ENCODE data around the gene TMEM169. TPM values are rescaled to one million over a fixed set of nuclear protein-coding genes. Genes with fewer than 3 reads are reported as not detected.

The TMEM169 gene
- total and polyA plus RNA-seq, 10 of the 15 experiments (the other 5 are each of a cell fraction or from before 2014, with no cell fraction given), result 0.23 to 3.2 (median 2.3) TPM

- no peak for FAIRE-seq
- CTCF ChIA-PET, result interaction anchor here (1.1 to 1.8 kb wide), 5 partner anchors 11 to 95 kb away, joined by 3 to 6 read pairs (median 5); partner anchors contain the start of gene XRCC5
- Histone ChIP-seq H3K27me3 (replicated peaks in 1 of 2; ENCODE audit: control insufficient read depth in 2 of 2, insufficient read depth in 2 of 2, low read length in 1 of 2) (no peaks in the 10 kb centered on the region), H3K9me3 (replicated peaks; ENCODE audit: control insufficient read depth, insufficient read depth, low read length) (no peaks in the 10 kb centered on the region), H2AFZ (ENCODE audit: control insufficient read depth, low read depth, low read length) (no peak overlapping the region), H4K20me1 (ENCODE audit: control insufficient read depth, insufficient read depth) (no peaks in the 10 kb centered on the region), H3K27ac (ENCODE audit: control insufficient read depth, insufficient read depth) (no peak overlapping the region), H3K9ac (ENCODE audit: control insufficient read depth, insufficient read depth, low read length) (no peak overlapping the region), H3K36me3 (ENCODE audit: control insufficient read depth in 2 of 2, insufficient read depth in 2 of 2, low read length in 1 of 2) (0 out of 4 replicates have a peak, but pooled peaks cover 0 to 9% of the 10 kb centered on the region in 2 experiments), H3K79me2 (ENCODE audit: control insufficient read depth, insufficient read depth, low read length) (no peaks in the 10 kb centered on the region), H3K4me3 (no peak overlapping the region), H3K4me2 (ENCODE audit: control insufficient read depth, insufficient read depth) (no peak overlapping the region), H3K4me1 (ENCODE audit: control insufficient read depth, insufficient read depth, low read length) (no peaks in the 10 kb centered on the region)
- 63% methylated on average over 1 of the region's 1 CpG for WGBS (ENCODE audit: insufficient coverage, insufficient replicate concordance, low lambda C conversion rate, missing lambda C conversion rate)
- no peak for DNase-seq (ENCODE audit: low read depth, low spot score)
- SMC1A ChIA-PET (ENCODE audit: uncharacterized antibody, unreplicated experiment), result interaction anchor here (0.6 to 1.3 kb wide), 4 partner anchors 43 to 119 kb away, joined by 3 to 6 read pairs (median 4); no protein-coding TSS in a partner anchor
- RAD21 ChIA-PET (ENCODE audit: unreplicated experiment), result interaction anchor here (0.6 to 1.1 kb wide), 4 partner anchors 49 to 218 kb away, joined by 3 read pairs; no protein-coding TSS in a partner anchor
- ATAC-seq, result no peak
- no peak for TF ChIP-seq MYB (IDR thresholded peaks at IDR 0.05; ENCODE audit: borderline replicate concordance, low read depth, low read length)
- TF ChIP-seq, protein P1, sequence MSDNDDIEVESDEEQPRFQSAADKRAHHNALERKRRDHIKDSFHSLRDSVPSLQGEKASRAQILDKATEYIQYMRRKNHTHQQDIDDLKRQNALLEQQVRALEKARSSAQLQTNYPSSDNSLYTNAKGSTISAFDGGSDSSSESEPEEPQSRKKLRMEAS (IDR thresholded peaks at IDR 0.05; ENCODE audit: low read depth, low read length), result no peak
- BruUV-seq (replicated peaks), result no TSS peak
- intact Hi-C loops (cut with micrococcal nuclease; ENCODE audit: unreplicated experiment) (no loop called here), in situ Hi-C loops (cut with MboI) (no loop called here)
- POLR2A ChIA-PET, result interaction anchor here (0.6 to 1.7 kb wide), 3 partner anchors 16 to 39 kb away, joined by 3 to 6 read pairs (median 6); partner anchors contain the start of genes PECR and TMEM169
These were observed 17.1 kb upstream of the TMEM169 start for GRCh38 chr2:216064665-216065064.

DNA sequence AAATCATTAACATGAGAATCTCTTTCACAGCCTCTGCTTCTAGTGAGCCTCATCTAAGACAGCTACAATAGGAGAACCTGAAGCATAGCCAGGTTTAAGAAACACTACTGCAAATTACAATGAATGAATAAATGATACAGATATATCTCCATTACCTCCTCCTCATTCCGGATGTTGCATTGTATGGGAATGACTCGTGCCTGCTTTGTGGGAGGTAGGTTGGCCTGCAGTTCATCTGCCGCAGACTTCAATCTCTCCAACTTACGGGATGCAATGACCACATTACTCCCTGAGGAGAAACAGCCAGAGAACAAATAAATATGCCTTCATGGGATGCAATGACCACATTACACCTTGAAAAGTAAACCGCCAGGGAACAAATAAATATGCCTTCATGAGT lies 15.5 kb upstream of the TMEM169 start:
- ChIA-PET CTCF (interaction anchor here (1.0 to 1.3 kb wide), 2 partner anchors 18 to 32 kb away, joined by 3 read pairs; no protein-coding TSS in a partner anchor), POLR2A (interaction anchor here (0.5 to 0.6 kb wide), 2 partner anchors 31 to 143 kb away, joined by 3 read pairs; no protein-coding TSS in a partner anchor), SMC1A (ENCODE audit: uncharacterized antibody, unreplicated experiment) (interaction anchor here (1.4 to 1.8 kb wide), 2 partner anchors 32 to 44 kb away, joined by 3 to 7 read pairs; no protein-coding TSS in a partner anchor), RAD21 (ENCODE audit: unreplicated experiment) (no interaction called here)
- no peaks in the 10 kb centered on the region for H3K9me3 ChIP-seq (replicated peaks; ENCODE audit: control insufficient read depth, insufficient read depth, low read length)
- intact Hi-C loops (cut with micrococcal nuclease; ENCODE audit: unreplicated experiment), result no loop called here
- H3K27ac ChIP-seq (ENCODE audit: control insufficient read depth, insufficient read depth), result no peak overlapping the region
- no peaks in the 10 kb centered on the region for H3K27me3 ChIP-seq (replicated peaks in 1 of 2; ENCODE audit: control insufficient read depth in 2 of 2, insufficient read depth in 2 of 2, low read length in 1 of 2)
- DNase-seq (ENCODE audit: low read depth, low spot score), result no peak
- BruUV-seq (replicated peaks), result no TSS peak
- no peak overlapping the region for H2AFZ ChIP-seq (ENCODE audit: control insufficient read depth, low read depth, low read length)
- no peak overlapping the region for H3K4me3 ChIP-seq
- no peak for FAIRE-seq
- H3K9ac ChIP-seq (ENCODE audit: control insufficient read depth, insufficient read depth, low read length), result no peak overlapping the region
- no peaks in the 10 kb centered on the region for H3K4me1 ChIP-seq (ENCODE audit: control insufficient read depth, insufficient read depth, low read length)
- no peaks in the 10 kb centered on the region for H3K79me2 ChIP-seq (ENCODE audit: control insufficient read depth, insufficient read depth, low read length)
- H3K4me2 ChIP-seq (ENCODE audit: control insufficient read depth, insufficient read depth), result no peak overlapping the region
- 0 out of 4 replicates have a peak, but pooled peaks cover 0 to 6% of the 10 kb centered on the region in 2 experiments for H3K36me3 ChIP-seq (ENCODE audit: control insufficient read depth in 2 of 2, insufficient read depth in 2 of 2, low read length in 1 of 2)
- WGBS (ENCODE audit: insufficient coverage, insufficient replicate concordance, low lambda C conversion rate, missing lambda C conversion rate), result 78% methylated on average over 5 of the region's 5 CpGs
- no peaks in the 10 kb centered on the region for H4K20me1 ChIP-seq (ENCODE audit: control insufficient read depth, insufficient read depth)
- no peak for ATAC-seq
- in situ Hi-C loops (cut with MboI), result no loop called here
- no peak for TF ChIP-seq PAX5 (IDR thresholded peaks at IDR 0.05; ENCODE audit: borderline replicate concordance, low read depth, low read length)
- TF ChIP-seq STAT1 (conservative IDR thresholded peaks at IDR 0.05), result no peak
- TF ChIP-seq MYC (IDR thresholded peaks at IDR 0.05; ENCODE audit: insufficient read depth, insufficient read length, insufficient replicate concordance, low read length, severe bottlenecking), result no peak
- TF ChIP-seq BRCA1 (IDR thresholded peaks at IDR 0.05; ENCODE audit: low read depth, low read length), result no peak
- no peak for TF ChIP-seq CBFB (IDR thresholded peaks at IDR 0.05; ENCODE audit: low read depth)
- TF ChIP-seq, protein P2, sequence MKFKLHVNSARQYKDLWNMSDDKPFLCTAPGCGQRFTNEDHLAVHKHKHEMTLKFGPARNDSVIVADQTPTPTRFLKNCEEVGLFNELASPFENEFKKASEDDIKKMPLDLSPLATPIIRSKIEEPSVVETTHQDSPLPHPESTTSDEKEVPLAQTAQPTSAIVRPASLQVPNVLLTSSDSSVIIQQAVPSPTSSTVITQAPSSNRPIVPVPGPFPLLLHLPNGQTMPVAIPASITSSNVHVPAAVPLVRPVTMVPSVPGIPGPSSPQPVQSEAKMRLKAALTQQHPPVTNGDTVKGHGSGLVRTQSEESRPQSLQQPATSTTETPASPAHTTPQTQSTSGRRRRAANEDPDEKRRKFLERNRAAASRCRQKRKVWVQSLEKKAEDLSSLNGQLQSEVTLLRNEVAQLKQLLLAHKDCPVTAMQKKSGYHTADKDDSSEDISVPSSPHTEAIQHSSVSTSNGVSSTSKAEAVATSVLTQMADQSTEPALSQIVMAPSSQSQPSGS (IDR thresholded peaks at IDR 0.05; ENCODE audit: low read length), result no peak
- no peak for TF ChIP-seq NFXL1 (IDR thresholded peaks at IDR 0.05; ENCODE audit: borderline replicate concordance)
- TF ChIP-seq POLR2AphosphoS2 (IDR thresholded peaks at IDR 0.05; ENCODE audit: low read depth, low read length), result no peak
- no peak for TF ChIP-seq EGR1 (IDR thresholded peaks at IDR 0.05; ENCODE audit: borderline replicate concordance in 1 of 2, low read depth in 2 of 2, low read length in 2 of 2)
- TF ChIP-seq LARP7 (IDR thresholded peaks at IDR 0.05), result no peak
- no peak for TF ChIP-seq EED (IDR thresholded peaks at IDR 0.05; ENCODE audit: low read depth)
- TF ChIP-seq NRF1 (conservative IDR thresholded peaks at IDR 0.05; ENCODE audit: low read depth, low read length), result no peak
- TF ChIP-seq POLR2AphosphoS5 (IDR thresholded peaks at IDR 0.05; ENCODE audit: low read length), result no peak
